GM13976 (cell line): ENCODE measurements around the gene DLX6.

Source experiments
- DNase-seq: peaks from one replicate; pipeline ENCODE4 v3.0.0; 2012; ENCODE audit warnings: low spot score
- in situ Hi-C: fragments of 300-500 bp; cut with MboI; formaldehyde crosslinking; loops from one replicate; pipeline ENCODE4 v1.12.0; 2022; ENCODE audit warnings: low sequenced_read_pairs, mixed read lengths, inconsistent platforms; ENCODE audit not compliant: unreplicated experiment
- TF ChIP-seq, protein P1 (sequence below): IDR thresholded peaks from 2 replicates; pipeline ENCODE4 v1.5.1; 2012; ENCODE audit warnings: borderline replicate concordance, mild to moderate bottlenecking; ENCODE audit not compliant: insufficient read depth; ENCODE audit errors: extremely low read depth, missing control alignments, control extremely low read depth

Gene DLX6

DNA sequence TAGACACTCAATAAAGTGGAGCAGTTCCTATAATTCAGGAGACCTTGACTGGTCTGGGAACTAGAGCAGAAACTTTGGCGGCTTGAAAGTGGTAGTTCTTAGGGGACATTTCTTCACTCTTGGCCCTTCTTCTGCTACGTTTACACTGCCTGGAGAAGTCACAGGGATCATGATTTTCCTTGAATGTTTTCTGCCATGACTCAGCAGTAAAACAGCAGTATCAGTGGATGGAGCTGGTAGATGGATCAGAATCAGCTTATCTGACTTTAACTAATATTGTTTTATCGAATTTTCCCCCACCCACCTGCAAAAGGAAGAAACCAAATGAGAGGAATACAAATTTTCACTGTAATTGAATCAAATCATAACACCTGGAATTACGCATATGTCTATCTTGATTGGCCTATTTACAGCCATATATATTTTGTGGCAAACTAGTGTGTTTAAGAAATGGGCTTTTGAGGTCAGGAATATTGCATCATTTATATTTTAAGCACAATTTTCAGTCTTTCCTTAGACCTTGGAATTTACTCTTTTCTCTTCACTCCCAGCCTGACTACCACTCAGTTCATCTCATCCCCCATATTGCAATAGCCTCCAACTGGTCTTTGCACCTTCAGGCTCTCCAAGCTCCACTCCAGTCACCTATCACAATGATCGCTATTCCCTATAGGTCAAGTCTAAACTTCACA lies 34.2 kb downstream of the DLX6 start:
- in situ Hi-C loops, result loop anchor here (25.0 kb wide), 3 partner anchors 627 to 1127 kb away; no protein-coding TSS in a partner anchor
- TF ChIP-seq, protein P1, sequence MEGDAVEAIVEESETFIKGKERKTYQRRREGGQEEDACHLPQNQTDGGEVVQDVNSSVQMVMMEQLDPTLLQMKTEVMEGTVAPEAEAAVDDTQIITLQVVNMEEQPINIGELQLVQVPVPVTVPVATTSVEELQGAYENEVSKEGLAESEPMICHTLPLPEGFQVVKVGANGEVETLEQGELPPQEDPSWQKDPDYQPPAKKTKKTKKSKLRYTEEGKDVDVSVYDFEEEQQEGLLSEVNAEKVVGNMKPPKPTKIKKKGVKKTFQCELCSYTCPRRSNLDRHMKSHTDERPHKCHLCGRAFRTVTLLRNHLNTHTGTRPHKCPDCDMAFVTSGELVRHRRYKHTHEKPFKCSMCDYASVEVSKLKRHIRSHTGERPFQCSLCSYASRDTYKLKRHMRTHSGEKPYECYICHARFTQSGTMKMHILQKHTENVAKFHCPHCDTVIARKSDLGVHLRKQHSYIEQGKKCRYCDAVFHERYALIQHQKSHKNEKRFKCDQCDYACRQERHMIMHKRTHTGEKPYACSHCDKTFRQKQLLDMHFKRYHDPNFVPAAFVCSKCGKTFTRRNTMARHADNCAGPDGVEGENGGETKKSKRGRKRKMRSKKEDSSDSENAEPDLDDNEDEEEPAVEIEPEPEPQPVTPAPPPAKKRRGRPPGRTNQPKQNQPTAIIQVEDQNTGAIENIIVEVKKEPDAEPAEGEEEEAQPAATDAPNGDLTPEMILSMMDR, result no peak
- DNase-seq, result no peak

DNA sequence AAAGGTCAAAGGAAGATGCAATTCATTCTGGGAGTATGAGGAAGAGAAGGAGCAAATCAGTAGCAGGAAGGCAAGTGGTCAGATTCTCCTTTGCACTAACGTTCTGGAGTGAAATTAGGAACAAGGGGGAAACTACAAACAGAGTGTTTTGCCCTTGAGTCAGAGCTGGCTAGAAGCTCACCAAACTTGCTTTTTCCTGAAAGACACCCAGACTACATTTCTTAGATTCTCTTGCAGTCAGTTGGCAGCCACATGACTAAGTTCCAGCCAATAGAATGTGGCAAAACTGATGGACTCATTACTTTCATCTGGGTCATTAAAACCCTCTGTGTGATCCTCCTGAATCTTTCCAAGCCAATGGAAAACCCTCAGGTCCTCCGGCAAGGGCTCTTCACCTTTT lies 37.9 kb downstream of the DLX6 start:
- TF ChIP-seq, protein P1, result no peak
- in situ Hi-C loops, result loop anchor here (25.0 kb wide), 3 partner anchors 631 to 1131 kb away; no protein-coding TSS in a partner anchor
- DNase-seq, result no peak
